Kidney epithelial cell (primary cell): Measurements from ENCODE around the gene HNRNPR. TPM values are rescaled to one million over a fixed set of nuclear protein-coding genes. Genes with fewer than 3 reads are reported as not detected.
"Not testable (repeated sequence)": the region's sequence is repeated elsewhere in the genome, so short reads cannot be mapped to it uniquely, and the experiment has no call there.

Source experiments
- DNase-seq: peaks from one replicate; pipeline ENCODE4 v3.0.0-alpha.2; 2010; ENCODE audit warnings: low read depth
- H3K27me3 ChIP-seq: 2 replicates; pipeline ENCODE4 v1.6.0; 2011; ENCODE audit warnings: low read length; ENCODE audit not compliant: control insufficient read depth, insufficient read depth
- H3K36me3 ChIP-seq: 2 replicates; pipeline ENCODE4 v1.5.1; 2011; ENCODE audit warnings: low read length; ENCODE audit not compliant: control insufficient read depth, insufficient read depth
- H3K4me3 ChIP-seq: 2 replicates; pipeline ENCODE4 v1.5.1; 2011; ENCODE audit warnings: low read depth, mild to moderate bottlenecking, control low read depth, low read length
- total RNA-seq: library from RNA; depleted of rRNA; stranded (reverse); fragments of >200 nt; gene quantifications from 2 replicates; pipeline ENCODE4 v1.2.3, GENCODE V29; 2015
- TF ChIP-seq, protein P1 (sequence below): IDR thresholded peaks from 2 replicates; pipeline ENCODE4 v1.5.1; 2011; ENCODE audit warnings: mild to moderate bottlenecking, moderate library complexity, low read length, control low read depth, inconsistent platforms; ENCODE audit not compliant: insufficient read depth, poor library complexity, severe bottlenecking

HNRNPR gene
- total RNA-seq, 1 donor from 2014 or later = 82.2 TPM

DNA sequence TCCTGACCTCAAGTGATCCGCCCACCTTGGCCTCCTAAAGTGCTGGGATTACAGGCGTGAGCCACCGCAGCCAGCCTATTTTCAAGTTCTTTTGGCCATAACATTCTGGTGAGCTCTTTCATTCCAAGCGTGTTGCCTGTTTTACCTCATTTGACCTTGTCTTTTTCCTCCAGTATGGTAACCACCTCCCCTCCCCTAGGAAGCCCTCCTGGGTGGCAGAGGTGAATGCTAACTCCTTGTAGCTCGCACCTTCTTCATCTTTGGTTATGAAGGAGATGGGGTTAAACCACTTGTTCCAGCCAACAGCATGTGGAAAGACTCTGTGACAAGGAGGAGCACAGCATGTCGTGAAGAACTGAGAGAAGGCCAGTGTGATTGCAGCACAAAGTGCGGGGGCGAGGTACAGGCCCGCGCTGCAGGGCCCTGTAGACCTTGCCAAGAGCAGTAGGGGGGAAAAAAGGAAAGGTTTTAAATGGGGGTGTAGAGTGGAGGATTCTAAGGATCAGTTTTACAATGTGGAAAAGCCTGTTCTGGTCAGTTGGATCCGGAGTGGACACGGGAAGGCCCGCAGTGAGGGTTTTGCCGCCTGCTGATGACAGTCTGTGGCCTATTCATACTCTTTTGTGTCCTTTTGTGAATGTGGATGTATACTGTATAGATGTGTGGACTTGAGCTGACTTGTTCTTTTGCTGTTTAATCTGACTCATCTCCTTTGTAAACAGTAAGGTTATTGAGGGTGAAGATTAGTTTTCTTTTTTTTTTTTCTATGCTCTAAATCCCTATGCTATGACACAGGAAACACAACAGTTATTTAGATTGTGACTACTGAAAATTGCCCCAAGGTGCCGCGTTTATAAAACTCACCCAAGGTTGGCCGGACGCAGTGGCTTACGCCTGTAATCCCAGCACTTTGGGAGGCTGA is 33.1 kb upstream of the HNRNPR start:
- Histone ChIP-seq H3K4me3 (no peak overlapping the region), H3K27me3 (no peaks in the 10 kb centered on the region), H3K36me3 (no peaks in the 10 kb centered on the region)
- TF ChIP-seq, protein P1, sequence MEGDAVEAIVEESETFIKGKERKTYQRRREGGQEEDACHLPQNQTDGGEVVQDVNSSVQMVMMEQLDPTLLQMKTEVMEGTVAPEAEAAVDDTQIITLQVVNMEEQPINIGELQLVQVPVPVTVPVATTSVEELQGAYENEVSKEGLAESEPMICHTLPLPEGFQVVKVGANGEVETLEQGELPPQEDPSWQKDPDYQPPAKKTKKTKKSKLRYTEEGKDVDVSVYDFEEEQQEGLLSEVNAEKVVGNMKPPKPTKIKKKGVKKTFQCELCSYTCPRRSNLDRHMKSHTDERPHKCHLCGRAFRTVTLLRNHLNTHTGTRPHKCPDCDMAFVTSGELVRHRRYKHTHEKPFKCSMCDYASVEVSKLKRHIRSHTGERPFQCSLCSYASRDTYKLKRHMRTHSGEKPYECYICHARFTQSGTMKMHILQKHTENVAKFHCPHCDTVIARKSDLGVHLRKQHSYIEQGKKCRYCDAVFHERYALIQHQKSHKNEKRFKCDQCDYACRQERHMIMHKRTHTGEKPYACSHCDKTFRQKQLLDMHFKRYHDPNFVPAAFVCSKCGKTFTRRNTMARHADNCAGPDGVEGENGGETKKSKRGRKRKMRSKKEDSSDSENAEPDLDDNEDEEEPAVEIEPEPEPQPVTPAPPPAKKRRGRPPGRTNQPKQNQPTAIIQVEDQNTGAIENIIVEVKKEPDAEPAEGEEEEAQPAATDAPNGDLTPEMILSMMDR = no peak
- DNase-seq = no peak

DNA sequence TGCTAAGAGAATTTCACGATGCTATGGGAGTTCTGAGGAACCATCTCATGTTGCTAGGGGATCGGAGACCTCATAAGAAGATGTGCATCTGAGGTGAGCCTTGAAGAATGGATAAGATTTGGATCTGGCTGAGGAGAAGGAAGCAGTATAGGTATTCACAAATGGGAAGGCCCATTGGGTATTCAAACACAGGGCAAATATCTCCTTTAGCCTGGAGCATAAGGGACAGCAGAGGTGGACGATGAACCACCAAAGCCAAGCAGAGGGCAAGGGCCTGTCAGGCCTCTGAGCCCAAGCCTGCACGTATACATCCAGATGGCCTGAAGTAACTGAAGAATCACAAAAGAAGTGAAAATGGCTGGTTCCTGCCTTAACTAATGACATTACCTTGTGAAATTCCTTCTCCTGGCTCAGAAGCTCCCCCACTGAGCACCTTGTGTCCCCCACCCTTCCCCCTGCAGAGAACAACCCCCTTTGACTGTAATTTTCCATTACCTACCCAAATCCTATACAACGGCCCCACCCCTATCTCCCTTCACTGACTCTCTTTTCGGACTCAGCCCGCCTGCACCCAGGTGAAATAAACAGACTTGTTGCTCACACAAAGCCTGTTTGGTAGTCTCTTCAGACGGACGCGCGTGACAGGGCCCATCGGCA is 30.1 kb upstream of the HNRNPR start:
- not testable (repeated sequence) for DNase-seq, H3K27me3 ChIP-seq, H3K36me3 ChIP-seq, H3K4me3 ChIP-seq

DNA sequence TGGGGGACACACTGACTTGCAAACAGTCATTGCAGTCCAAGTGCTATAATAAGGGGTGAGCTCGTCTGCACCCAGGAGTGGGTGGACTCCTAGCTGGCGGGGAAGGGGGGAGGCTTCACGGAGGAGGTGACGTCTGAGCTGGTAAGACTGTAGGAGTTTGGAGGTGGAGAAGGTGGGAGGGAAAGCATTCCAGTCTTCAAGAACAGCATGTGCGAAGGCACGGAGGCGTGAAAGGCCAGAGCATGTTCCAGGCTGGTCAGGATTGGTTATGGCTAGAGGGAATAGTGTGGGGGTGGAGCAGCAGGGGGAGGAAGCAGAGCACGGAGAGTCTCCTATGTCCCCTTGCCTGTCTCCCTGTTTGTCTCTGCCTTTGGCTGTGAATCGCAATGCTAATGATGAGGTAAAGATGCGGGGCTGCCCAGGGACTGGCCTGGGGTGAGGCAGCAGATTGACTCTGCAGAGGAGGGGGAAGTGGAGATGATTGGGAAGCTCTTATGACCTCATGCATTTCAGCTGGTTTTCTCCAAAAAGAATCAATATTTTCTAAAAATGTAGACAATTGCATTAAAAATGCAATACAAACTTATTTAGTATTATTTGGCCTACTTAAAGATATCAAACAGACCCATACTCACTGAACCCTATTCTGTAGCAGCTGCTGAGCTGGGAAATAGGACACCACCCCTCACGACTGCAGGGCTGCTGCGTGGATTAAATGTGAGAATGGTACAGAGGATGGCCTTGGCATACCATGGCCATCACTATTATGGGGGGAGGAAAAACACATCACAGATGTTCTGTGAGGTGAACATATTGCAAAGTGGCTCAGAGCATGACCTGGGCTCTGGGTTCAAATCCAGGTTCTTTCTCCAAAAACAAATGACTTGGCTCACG is 28.1 kb upstream of the HNRNPR start:
- DNase-seq = no peak
- H3K4me3 ChIP-seq = no peak overlapping the region
- H3K36me3 ChIP-seq = no peaks in the 10 kb centered on the region
- TF ChIP-seq, protein P1 = no peak
- no peaks in the 10 kb centered on the region for H3K27me3 ChIP-seq

DNA sequence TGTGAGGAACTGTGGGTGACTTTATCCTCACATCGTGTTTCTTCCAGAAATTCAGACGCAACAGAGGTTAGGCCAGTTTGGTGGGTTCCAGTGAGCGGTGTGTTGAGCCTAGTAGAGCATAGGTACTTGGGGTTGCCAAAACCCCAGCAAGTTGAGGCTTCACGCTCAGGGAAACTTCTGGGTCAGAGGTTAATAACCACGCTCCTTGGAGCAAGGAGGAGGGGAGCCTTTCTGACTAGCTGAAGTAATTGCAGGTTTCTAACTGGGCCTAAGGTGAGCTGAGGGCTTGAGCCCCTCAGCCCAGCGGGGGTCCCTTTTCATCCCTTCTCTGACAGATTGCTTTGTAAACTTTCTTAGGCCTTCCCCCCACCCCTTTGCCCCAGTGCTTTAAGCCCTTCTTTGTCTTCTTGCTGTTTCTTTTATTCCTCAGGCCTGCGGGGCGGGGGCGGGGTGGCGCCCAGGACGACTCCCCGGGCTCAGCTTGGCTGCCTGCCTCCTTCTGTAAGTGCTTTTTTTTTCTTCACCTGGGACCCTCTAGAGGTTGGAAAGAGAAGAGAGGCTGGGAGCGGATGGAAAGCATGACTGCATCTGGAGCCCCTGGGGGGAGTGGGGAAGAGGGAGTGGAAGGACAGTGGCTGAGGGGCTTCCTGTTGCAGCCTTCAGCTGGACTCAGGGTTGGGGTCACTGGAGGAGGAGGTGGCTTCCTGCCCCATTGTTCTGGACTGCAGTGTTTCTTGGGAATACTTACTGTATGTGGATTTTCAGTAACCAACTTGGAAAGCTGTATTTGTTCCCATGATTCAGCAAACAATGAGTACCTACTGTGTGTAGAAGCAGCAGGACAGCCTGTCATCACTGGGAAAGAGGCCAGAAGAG is 26.9 kb upstream of the HNRNPR start:
- no peaks in the 10 kb centered on the region for H3K27me3 ChIP-seq

DNA sequence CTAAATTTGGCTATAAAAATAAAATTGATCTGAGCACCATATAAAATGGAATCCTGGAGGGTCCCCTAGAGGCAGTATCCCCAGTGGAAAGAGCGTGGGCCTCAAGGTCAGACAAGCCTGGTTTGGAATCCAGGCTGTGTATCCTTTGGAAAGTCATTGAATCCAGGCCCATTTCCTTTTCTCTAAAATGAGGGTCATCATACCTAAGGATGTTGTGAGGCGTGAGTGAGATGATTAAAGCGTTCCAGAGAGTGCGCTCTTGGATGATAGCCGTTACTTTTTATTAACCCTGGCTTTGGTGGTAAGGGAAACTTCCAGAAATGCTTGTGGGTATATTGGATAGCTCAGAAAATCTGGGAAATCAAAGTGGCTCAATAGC is 26.2 kb upstream of the HNRNPR start:
- no peaks in the 10 kb centered on the region for H3K27me3 ChIP-seq

More for the DNA sequence above, 26.9 kb upstream of the HNRNPR start:
- H3K4me3 ChIP-seq = peak overlapping the region; percentile 6
- DNase-seq = no peak
- TF ChIP-seq, protein P1 = peak; percentile 36
- no peaks in the 10 kb centered on the region for H3K36me3 ChIP-seq

More for the DNA sequence above, 26.2 kb upstream of the HNRNPR start:
- no peaks in the 10 kb centered on the region for H3K36me3 ChIP-seq
- TF ChIP-seq, protein P1 = no peak
- H3K4me3 ChIP-seq = peak overlapping the region; percentile 69
- DNase-seq = no peak
